GM19328 (cell line): Measurements from ENCODE around the gene GSK3A.

Experiments
- ATAC-seq: cut with Tn5 transposase; IDR thresholded peaks from one replicate; pipeline ENCODE4 v1.9.1; 2021; ENCODE audit warnings: mild to moderate bottlenecking, moderate library complexity; ENCODE audit not compliant: unreplicated experiment

Gene GSK3A

DNA sequence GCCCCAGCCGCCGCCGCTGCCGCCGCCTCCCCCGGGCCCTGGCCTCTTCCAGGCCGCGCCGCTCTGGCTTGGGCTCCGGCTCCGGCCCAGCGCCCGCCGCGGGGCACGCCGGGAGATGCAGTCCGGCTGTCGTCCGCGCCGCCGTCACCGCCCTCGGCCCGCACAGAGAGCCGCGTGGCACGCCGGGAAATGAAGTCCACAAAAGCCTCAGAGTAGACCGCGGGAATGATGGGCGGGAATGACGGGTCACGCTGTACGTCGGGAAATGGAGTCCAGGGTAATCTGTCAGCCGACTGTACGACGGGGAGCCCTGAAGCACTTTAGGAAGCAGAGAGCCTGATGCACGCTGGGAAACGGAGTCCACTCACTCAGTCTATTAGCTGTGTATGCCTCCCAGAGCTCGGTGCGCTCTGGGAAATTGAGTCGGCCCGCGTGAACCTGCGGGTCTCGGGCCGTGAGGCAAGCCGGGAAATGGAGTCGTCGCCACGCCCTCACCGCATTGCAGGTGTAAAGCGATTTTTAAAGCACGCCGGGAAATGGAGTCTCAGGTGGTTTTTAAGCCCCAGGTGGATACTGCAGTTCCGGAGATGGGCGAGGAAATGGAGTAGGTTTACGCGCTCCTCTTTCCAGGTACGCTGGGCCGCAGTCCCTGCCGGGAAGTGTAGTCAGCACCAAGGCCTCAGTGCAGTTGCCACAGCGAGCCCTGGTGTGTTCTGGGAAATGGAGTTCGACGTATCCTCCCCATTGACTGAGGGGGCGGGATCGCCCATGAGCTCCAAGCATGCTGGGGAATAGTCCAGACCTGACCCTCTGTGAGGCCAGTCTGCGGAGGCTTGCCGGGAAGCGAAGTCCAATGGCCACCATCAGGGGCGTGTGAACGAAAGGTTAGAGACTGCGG lies at the start of gene GSK3A:
GSK3A (minus strand) TSS at position 91 of the 898 bp plus-strand sequence. CDS start 137 bp downstream, outside the sequence.
- ATAC-seq = peak; percentile 52

DNA sequence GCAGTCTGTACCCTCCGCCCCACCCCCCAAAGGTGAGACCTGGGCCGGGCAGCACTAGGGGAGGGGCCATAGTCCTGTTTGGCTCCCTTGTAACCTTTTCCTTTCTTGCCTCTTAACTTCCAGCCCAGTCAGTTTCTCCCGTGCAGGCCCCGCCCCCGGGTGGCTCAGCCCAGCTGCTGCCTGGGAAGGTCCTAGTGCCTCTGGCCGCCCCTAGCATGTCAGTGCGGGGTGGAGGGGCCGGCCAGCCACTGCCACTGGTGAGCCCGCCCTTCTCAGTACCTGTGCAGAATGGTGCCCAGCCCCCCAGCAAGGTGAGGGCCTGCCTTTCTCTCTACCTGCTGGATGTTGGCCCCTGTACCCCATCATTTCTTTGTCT lies 49.0 kb upstream of the GSK3A start:
- ATAC-seq = no peak

DNA sequence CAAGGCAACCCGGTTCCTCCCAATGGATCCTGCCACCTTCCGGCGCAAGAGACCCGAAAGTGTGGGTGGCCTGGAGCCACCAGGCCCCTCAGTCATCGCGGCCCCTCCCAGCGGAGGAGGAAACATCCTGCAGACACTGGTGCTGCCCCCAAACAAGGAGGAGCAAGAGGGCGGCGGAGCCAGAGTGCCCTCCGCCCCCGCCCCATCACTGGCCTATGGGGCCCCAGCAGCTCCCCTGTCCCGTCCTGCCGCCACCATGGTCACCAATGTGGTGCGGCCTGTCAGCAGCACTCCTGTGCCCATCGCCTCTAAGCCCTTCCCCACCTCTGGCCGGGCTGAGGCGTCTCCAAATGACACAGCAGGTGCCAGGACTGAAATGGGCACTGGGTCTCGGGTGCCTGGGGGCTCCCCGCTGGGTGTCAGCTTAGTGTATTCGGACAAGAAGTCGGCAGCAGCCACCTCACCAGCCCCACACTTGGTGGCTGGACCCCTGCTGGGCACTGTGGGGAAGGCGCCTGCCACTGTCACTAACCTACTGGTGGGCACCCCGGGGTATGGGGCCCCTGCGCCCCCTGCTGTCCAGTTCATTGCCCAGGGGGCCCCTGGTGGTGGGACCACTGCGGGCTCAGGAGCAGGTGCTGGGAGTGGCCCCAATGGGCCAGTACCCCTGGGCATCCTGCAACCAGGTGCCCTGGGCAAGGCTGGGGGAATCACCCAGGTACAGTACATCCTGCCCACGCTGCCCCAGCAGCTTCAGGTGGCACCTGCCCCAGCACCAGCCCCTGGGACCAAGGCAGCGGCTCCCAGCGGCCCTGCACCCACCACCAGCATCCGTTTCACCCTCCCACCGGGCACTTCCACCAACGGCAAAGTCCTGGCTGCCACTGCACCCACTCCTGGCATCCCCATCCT lies 48.4 kb upstream of the GSK3A start:
- ATAC-seq = no peak

DNA sequence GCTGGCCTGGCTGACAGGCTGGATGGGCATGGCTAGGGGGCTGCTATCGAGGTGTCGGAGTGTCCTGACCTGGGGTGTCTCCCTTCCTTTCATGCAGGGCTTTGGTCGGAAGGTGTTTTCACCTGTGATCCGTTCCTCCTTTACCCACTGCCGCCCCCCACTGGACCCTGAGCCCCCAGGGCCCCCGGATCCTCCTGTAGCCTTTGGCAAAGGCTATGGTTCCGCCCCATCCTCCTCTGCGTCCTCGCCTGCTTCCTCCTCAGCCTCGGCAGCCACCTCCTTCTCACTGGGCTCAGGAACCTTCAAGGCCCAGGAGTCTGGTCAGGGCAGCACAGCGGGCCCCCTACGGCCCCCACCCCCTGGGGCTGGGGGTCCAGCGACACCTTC lies 47.7 kb upstream of the GSK3A start:
- ATAC-seq = no peak

DNA sequence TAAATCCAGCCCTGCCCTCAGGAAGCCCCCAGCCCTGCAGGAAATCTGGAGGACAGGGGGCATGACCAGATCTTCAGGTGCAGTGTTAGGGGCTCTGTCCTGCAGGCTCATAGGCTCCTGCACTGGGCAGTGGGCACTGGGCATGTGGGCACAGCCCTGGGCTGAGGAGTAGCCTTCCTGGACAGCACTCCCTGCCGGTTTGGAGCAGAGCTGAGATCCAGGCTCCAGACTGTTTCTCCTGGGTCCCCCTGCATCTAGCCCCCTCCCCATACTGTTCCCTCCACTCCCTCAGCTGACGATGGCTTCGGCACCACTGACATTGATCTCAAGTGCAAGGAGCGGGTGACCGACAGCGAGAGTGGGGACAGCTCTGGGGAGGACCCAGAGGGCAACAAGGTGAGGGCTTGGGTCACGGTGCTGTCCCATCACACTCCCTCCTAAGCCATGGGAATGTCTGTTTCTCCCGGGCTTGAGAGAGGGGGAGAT lies 47.2 kb upstream of the GSK3A start:
- ATAC-seq = no peak

DNA sequence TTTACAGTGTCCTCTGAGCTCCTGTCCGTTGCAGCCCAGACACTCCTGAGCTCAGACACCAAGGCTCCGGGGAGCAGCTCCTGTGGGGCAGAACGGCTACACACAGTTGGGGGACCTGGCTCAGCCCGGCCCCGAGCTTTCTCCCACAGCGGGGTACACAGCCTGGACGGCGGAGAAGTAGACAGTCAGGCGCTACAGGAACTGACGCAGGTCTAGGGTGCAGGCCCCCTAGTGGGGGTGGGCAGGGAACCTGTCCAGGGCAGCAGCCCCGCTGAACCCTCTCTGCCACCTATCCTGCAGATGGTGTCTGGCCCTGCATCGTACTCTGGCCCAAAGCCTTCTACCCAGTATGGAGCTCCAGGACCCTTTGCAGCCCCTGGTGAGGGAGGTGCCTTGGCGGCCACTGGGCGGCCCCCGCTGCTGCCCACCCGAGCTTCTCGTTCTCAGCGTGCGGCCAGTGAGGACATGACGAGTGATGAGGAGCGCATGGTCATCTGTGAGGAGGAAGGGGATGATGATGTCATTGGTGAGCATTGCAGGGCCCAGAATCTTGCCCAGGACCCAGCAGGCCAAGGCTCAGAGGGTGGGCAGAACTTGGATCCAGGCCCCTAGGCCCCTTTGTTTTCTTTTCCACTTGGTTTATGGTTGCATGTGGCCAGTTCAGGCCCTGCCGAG lies 46.6 kb upstream of the GSK3A start:
- ATAC-seq = no peak

DNA sequence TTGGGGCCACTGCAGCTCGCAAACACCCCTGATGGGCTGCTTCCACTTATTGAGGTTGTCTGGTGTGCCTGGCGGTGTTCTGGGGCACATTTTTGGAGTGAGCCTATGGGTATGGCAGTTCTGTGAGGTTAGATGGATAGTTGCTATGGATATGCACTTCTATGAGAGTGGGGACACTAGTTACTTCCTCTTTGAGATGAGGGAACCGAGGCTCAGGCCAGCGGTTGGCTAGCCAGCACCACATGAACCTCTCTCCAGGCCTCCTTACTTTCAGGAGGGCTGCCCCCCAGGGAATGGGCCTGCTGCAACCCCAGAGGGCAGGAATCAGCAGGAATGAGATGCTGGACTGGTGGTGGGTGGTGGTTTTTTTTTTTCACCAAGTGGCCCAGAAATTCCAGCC lies 46.0 kb upstream of the GSK3A start:
- no peak for ATAC-seq

DNA sequence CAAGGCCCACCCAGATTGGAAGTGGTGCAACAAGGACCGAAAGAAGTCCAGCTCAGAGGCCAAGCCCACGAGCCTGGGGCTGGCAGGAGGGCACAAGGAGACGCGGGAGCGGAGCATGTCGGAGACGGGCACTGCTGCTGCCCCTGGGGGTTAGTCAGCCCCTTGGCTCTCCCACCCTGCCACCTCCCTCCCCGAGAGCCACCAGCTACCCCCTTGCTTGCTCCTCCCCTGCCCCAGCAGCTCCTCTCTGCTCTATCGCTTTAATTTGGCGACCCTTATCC lies 45.4 kb upstream of the GSK3A start:
- no peak for ATAC-seq

DNA sequence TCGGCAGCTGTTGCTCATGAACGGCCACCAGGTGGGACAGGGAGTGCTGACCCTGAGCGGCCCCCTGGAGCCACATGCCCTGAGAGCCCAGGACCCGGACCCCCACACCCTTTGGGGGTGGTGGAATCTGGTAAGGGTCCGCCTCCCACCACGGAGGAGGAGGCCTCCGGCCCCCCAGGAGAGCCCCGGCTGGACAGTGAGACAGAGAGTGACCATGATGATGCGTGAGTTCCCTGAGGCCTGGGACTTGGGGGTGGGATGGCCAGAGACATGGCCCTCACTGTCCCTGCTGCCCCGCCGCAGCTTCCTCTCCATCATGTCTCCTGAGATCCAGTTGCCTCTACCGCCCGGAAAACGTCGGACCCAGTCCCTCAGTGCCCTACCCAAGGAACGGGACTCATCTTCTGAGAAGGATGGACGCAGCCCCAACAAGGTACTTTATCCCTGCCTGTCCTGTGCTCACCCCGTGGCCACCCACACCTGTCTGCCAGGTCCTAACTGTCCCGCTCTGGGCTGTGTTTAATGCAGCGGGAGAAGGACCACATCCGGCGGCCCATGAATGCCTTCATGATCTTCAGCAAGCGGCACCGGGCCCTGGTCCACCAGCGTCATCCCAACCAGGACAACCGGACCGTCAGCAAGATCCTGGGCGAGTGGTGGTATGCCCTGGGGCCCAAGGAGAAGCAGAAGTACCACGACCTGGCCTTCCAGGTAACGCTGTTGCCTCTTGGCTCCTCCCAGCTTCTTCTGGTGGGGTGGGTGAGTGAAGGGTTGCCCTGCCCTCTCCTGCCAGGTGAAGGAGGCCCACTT lies 44.8 kb upstream of the GSK3A start:
- ATAC-seq = no peak

DNA sequence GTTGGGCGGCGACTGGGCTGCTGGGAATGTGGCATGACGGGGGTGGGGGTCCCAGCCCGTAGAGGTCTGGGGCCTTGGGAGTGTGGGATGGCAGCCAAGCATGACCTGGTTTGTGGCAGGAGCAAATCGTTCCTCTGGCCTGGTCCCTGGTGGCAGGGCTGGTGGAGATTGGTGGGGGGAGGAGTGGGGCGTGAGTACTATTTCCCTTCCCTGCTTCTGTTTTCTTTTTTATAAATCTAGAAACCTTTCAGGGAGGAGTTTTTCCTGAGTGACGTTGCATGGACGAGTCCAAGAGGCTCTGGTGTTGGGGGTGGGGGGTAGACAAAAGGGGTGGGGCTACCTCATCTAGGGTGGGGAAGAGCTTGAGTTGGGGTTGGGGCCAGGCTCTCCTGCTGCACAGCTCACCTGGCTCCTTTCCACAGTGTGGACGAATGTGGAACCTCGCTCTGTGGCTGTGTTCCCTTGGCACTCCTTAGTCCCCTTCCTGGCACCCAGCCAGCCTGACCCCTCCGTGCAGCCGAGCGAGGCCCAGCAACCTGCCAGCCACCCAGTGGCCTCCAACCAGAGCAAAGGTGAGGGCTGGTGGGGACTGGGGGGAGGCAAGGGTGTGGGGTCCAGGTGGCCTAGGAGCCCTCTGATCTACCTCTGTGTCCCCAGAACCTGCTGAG lies 44.1 kb upstream of the GSK3A start:
- ATAC-seq = no peak

DNA sequence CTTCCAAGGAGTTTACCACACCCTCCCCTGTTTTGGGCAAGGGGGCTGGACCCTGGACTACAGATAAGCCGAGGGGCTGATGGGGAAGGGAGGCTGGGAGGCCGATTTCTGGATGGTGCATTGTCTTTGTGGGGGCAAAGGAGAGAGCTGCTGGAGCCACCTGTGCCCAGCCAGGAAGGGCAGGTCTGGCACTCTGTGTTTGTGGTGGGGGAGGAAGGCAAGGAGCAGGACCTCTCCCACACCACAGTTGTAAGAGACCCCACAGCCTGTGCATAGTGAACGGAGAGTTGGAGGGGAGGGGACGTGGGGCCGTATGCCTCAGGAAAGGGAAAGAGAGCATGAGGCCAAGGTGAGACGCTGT lies 43.6 kb upstream of the GSK3A start:
- no peak for ATAC-seq

DNA sequence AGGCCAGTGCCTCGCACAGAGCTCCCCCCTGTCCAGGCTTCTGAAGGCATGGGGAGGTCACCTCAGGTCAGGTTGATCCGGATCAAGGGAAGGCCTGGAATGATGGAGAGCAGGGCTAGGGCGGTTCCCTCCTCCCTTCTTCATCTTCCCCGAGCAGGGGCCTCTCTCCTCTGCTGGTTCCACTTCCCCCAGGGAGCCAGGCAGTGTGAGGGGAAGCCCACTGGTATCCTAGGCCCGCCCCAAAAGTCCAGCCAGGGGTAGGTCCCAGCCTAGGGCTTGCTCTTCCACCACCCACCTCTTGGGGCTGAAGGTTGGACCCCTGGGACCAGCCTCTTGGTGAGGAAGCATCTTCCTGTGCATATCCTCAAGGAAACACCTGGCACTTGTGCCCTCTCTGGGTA lies 43.1 kb upstream of the GSK3A start:
- ATAC-seq = no peak

DNA sequence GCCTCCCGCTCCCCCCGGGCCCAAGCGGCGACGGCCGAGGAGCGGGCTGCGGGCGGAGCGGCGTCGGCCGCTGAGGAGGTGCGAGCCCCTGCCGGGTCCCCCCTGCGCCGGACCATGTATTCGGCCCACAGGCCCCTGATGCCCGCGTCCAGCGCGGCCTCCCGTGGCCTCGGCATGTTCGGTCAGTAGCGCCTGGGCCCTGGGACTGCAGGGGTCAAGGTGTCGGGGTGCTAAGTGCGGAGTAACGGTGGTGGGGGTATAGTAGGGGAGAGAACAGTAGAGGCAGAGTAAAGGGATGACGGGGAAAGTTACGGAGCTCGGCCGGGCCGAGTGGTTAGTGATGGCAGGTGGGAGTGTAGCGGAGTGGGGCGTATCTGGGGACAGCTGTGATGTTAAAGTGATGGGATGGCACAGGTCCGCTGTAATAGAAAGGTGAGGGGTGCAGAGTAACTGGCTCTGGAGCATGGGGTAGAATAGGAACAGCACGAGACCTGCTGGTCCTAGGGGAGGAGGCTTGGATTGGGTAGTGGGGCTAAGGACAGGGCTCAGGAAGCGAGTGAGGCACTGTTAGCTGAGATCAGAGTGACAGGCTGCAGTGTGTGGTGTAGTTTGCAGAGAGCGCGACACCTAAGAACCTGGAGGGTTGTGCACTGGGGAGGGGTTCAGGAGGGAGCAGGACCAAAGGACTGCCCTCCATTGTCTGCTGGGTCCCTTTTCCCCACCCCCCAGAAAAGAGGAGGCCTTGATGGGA lies 42.4 kb upstream of the GSK3A start:
- ATAC-seq = no peak

DNA sequence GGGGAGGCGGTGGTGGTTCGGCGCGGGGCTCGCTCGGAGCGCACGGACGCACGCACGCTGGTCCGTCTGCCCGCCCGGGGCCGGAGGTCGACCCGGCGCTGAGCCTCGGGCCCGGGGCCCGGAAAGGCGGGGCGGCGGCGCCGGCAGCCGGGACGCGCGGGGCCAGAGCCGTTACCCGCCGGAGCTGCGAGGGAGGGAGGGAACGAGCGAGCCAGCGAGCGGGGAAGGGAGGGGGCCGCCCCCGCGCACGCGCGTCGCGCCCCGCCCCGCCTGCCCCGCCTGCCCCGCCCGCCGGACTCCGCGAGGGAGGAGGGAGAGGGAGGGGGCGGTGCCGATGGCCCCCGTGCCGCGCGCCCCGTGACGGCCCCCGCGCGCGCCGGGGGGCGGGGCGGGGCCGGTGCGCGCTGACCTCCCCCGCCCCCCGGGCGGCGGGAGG lies 41.7 kb upstream of the GSK3A start:
- ATAC-seq = peak; percentile 40

DNA sequence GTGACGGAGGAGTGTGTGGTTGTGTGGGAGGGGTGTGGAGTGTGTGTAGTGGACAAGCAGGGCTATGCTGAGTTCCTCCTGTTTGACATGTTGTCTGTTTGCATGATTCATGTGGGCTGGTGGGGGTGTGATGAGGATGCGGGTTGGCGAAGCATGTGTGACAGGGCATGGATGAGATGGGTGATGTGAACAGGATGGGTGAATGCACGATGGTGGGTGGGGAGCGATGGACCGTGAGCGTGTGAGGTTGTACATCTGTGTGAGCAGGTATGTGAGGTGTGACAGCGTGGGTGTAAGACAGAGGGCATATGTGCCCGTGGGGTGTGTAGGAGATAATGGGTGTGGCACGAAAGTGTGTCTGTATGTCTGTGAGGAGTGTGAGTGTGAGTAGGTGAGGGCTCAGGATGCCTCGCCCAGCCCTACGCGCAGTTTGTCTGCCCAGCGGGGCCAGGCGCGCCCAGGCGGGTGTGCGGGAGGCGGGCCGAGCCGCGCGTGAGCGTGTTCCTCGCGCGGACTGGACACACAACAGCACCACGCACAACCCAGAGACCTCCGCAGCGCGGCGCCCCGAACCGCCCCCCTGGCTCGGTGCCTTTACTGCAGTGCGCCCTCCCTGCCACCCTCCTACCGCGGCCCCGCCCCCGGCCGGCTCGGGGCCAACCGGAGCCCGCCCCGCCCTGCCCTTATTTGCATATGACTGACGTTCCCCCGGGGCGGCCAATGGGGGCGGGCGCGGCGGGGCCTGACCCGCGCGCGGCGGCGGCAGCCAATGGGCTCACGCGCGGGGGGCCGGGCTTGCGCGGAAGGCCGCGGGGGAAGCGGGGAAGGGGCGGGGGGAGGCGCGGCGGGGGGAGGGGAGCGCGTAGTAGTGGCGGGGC lies 41.0 kb upstream of the GSK3A start:
- ATAC-seq = peak; percentile 60

DNA sequence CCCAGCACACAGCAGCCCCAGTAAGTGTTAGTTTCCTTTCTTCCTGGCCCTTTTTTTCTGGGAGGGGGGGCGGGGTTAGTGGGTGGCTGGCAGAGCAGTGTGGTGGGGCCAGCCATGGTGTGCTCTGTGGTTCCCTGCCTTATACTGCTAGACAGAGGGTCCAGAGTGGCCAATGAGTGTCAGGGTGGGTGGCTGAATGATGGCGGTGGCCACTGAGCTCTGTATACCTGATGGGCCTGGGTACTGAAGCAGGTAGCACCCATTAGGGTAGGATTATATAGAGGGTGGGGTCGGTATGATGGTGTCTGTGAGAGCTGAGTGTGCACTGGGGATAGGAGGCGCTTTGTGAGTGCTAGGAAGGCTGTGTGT lies 40.4 kb upstream of the GSK3A start:
- no peak for ATAC-seq

DNA sequence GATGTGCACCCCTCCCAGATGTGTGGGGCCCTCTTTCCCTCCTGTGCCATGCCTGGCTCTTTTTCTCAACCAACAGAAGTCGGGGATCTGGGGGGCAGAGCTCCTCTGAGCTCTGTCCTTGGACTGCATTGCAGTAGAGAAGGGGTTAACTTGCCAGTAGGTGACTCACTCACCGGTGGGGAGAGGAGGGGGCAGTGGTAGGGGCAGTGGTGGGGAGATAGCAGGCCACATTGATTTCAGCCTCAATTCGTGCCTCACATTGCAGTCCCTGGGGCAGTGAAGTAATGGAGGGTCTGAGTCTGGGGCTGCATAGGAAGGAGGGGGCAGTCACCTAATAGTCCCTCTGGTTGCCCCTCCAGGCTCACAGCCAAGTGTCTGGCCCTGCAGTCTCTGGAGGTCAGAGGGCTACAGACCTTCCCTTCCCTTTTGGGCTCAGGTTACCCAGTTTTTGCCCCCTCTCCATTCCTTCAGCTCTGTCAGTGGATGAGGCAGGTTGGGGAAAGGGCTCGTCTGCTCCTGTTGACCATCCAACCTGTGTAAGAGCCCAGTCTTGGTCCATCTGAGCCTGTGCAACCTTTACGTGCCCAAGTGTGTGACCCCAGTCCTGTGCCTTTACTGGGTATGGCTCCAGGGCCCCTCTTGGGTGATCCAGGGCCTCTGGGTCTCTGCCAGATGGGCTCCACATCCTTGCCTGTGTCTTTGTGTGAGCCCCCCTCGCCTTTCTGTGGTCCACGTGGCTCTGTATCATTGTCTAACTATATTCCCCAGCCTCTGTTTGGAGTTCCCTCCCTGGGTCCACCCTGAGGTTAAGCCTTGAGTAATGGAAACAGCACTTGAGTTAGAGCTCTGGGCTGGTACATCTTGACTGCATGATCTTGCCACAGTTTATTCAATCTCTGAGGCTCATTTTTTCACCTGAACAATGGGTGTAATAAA lies 39.7 kb upstream of the GSK3A start:
- ATAC-seq = no peak
